HepG2 (cell line): ENCODE measurements around the gene ACSL6. TPM values are rescaled to one million over a fixed set of nuclear protein-coding genes. Genes with fewer than 3 reads are reported as not detected.

Experiments used
- ATAC-seq: fragments of 200-7000 bp; cut with Tn5 transposase; 3 replicates; pipeline ENCODE4 v1.9.1; 2020; ENCODE audit warnings: mild to moderate bottlenecking, moderate library complexity
- BruUV-seq: library from RNA; stranded (reverse); fragments of 400-500 nt; replicated peaks from 2 replicates; lab custom pipeline; 2021; lab: Mats Ljungman, UMichigan
- CTCF ChIA-PET: fragments of 300-600 bp; formaldehyde crosslinking; extraction: SDS; loops from one replicate; lab custom pipeline; 2021; ENCODE audit warnings: low total read pairs, inconsistent platforms, low intra/inter-chr PET ratio; lab: Yijun Ruan, JAX
- POLR2A ChIA-PET: fragments of 350-600 bp; sonication (Branson Sonifier 250); formaldehyde crosslinking; loops from one replicate; lab custom pipeline; 2020; ENCODE audit warnings: antibody characterized with exemption, inconsistent platforms; lab: Yijun Ruan, JAX
- DNase-seq: peaks from one replicate; pipeline ENCODE4 v3.0.0-alpha.2; 2015; ENCODE audit warnings: low spot score
- FAIRE-seq: peaks from 3 replicates; lab custom pipeline; 2011; peaks lifted over from hg19 to GRCh38; lab: Jason Lieb, UNC
- H2AFZ ChIP-seq: one replicate; pipeline ENCODE4 v1.6.1; 2011; ENCODE audit warnings: low read length, inconsistent platforms
- H3K27ac ChIP-seq: fragments of 300-600 bp; 3 replicates; pipeline ENCODE4 v1.8.0; 2011; ENCODE audit warnings: mixed run types, mild to moderate bottlenecking, mixed read lengths, low read length, inconsistent platforms; ENCODE audit not compliant: insufficient read depth; ENCODE audit errors: extremely low read length
- H3K27me3 ChIP-seq, 2 experiments: fragments of 200-600 bp in 1 of 2; 2 replicates in 1 of 2; 3 replicates in 1 of 2; pipeline versions ENCODE4 v1.6.0 to v1.8.0; 2011; ENCODE audit warnings: low read length in 2 of 2, mild to moderate bottlenecking in 2 of 2, moderate library complexity in 2 of 2, inconsistent platforms in 1 of 2; ENCODE audit not compliant: insufficient read depth in 2 of 2, control insufficient read depth in 1 of 2
- H3K36me3 ChIP-seq, 2 experiments: fragments of 200-600 bp in 1 of 2; replicated peaks in 1 of 2; 2 replicates in 1 of 2; 3 replicates in 1 of 2; pipeline versions ENCODE4 v1.5.1 to v1.8.0; 2011; ENCODE audit warnings: low read length in 2 of 2, inconsistent platforms in 1 of 2; ENCODE audit not compliant: insufficient read depth in 2 of 2, control insufficient read depth in 1 of 2
- H3K4me1 ChIP-seq: 2 replicates; pipeline ENCODE4 v1.5.1; 2012; ENCODE audit warnings: low read length, inconsistent platforms; ENCODE audit not compliant: insufficient read depth
- H3K4me2 ChIP-seq: 2 replicates; pipeline ENCODE4 v1.6.0; 2011; ENCODE audit warnings: low read depth, low read length, inconsistent platforms
- H3K4me3 ChIP-seq, 3 experiments: fragments of 200-600 bp in 1 of 3; sonication (generic), shearing (Covaris generic) in 1 of 3; replicated peaks in 1 of 3; 2 replicates each; pipeline ENCODE4 v1.5.1; 2011 to 2016; ENCODE audit warnings: low read length in 3 of 3, inconsistent platforms in 2 of 3, low read depth in 2 of 3, mild to moderate bottlenecking in 2 of 3, control low read depth in 1 of 3, mixed read lengths in 1 of 3; ENCODE audit not compliant: insufficient read depth in 1 of 3
- H3K79me2 ChIP-seq: one replicate; pipeline ENCODE4 v1.6.1; 2011; ENCODE audit warnings: low read length, inconsistent platforms; ENCODE audit not compliant: insufficient read depth
- H3K9ac ChIP-seq: 2 replicates; pipeline ENCODE4 v1.6.0; 2011; ENCODE audit warnings: mild to moderate bottlenecking, low read depth, low read length, inconsistent platforms; ENCODE audit not compliant: insufficient read depth
- H3K9me3 ChIP-seq: 2 replicates; pipeline ENCODE4 v1.5.1; 2012; ENCODE audit warnings: mild to moderate bottlenecking, low read length
- H4K20me1 ChIP-seq: 2 replicates; pipeline ENCODE4 v1.6.0; 2011; ENCODE audit warnings: inconsistent platforms, mild to moderate bottlenecking, low read length, moderate library complexity; ENCODE audit not compliant: insufficient read depth
- MYC ChIP-seq: sonication (generic); formaldehyde crosslinking; IDR thresholded peaks from 2 replicates; pipeline ENCODE4 v1.9.0; 2021; ENCODE audit warnings: missing genetic modification reagents, borderline replicate concordance
- ZFP36 ChIP-seq: fragments of 150-350 bp; IDR thresholded peaks from 2 replicates; pipeline ENCODE4 v1.6.1; 2018; ENCODE audit warnings: borderline replicate concordance, low read length, low read depth; ENCODE audit not compliant: partially characterized antibody
- ZNF317 ChIP-seq: sonication (generic); formaldehyde crosslinking; IDR thresholded peaks from 2 replicates; pipeline ENCODE4 v1.5.0; 2020; ENCODE audit warnings: mild to moderate bottlenecking, missing genetic modification reagents
- ZNF446 ChIP-seq: sonication (generic); formaldehyde crosslinking; IDR thresholded peaks from 2 replicates; pipeline ENCODE4 v1.5.0; 2020; ENCODE audit warnings: mild to moderate bottlenecking, missing genetic modification reagents
- ZNF776 ChIP-seq: sonication (generic); formaldehyde crosslinking; IDR thresholded peaks from 2 replicates; pipeline ENCODE4 v1.4.0; 2020; ENCODE audit warnings: mild to moderate bottlenecking, missing genetic modification reagents
- WGBS: methylation state at CpG from one replicate; pipeline ENCODE4 v1.1.6; 2017; ENCODE audit warnings: low lambda C conversion rate; 5-methylcytosine and 5-hydroxymethylcytosine counted together
- in situ Hi-C: cut with HindIII; loops from 2 replicates; pipeline ENCODE4 v1.10.0; 2017; ENCODE audit warnings: low pct_unique_long_range_greater_than_20kb; ENCODE audit not compliant: extremely low pct_ligation_motif_present
- intact Hi-C: fragments of 100-400 bp; cut with micrococcal nuclease; formaldehyde crosslinking; loops from one replicate; pipeline ENCODE4 v1.10.0; 2022; ENCODE audit not compliant: unreplicated experiment
- polyA plus RNA-seq, 8 experiments: library from polyadenylated mRNA; depleted of rRNA in 3 of 8; stranded (reverse) in 7 of 8; unstranded in 1 of 8; fragments of >200 nt; fragmentation: Illumina TruSeq in 4 of 8; extraction: Trizol in 4 of 8; gene quantifications; 2 replicates each; pipeline versions ENCODE4 v1.2.1 to v1.2.3, GENCODE V29; 2011 to 2016; ENCODE audit warnings: low read depth in 4 of 8, missing spikeins in 1 of 8, mixed read lengths in 1 of 8; ENCODE audit not compliant: insufficient read depth in 1 of 8
- total RNA-seq, 5 experiments: library from RNA; depleted of rRNA; stranded (reverse); fragments of >200 nt; fragmentation: Illumina TruSeq; extraction: Trizol; gene quantifications; 2 replicates each; pipeline ENCODE4 v1.2.3, GENCODE V29; 2016; ENCODE audit warnings: low read depth in 1 of 5
- TF ChIP-seq, protein P1 (sequence below): sonication (generic); formaldehyde crosslinking; IDR thresholded peaks from 2 replicates; pipeline ENCODE4 v1.4.0; 2020; ENCODE audit warnings: missing genetic modification reagents, borderline replicate concordance

The ACSL6 gene
- total and polyA plus RNA-seq, 2 of the 13 experiments (the other 11 are each of a cell fraction or from before 2014, with no cell fraction given), result 3.7 to 3.8 TPM

DNA sequence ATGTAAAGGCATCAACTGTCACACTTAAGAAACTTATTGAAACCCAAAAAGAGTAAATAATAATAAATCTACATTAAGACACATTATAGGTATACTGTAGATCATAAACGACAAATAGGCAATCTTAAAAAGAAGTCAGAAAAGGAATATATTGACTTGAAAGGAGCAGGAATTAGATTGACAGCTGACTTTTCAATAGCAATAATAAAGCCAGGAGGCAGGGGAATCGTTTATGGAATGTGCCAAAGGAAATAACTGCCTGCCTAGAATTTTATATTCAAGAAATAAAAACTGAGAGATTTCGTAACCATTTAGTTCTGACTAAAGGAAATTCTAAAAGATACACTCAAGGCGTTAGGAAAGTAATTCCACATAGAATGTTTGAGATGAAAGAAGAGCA, 21.7 kb upstream of the ACSL6 start:
- no peak overlapping the region for H3K27ac ChIP-seq
- no peaks in the 10 kb centered on the region for H4K20me1 ChIP-seq
- no peak for FAIRE-seq
- CTCF ChIA-PET, result no interaction called here
- H3K9me3 ChIP-seq, result no peaks in the 10 kb centered on the region
- no peak for ATAC-seq
- intact Hi-C loops, result no loop called here
- DNase-seq, result no peak
- H2AFZ ChIP-seq, result no peak overlapping the region
- no peaks in the 10 kb centered on the region for H3K36me3 ChIP-seq
- in situ Hi-C loops, result no loop called here
- H3K9ac ChIP-seq, result no peak overlapping the region
- no peak overlapping the region for H3K4me2 ChIP-seq
- POLR2A ChIA-PET, result no interaction called here
- H3K4me3 ChIP-seq, result no peak overlapping the region
- WGBS, result 2% methylated on average over 4 of the region's 4 CpGs
- TF ChIP-seq ZNF317 (CRISPR knock-in tag) (peak; percentile 59), ZNF776 (CRISPR knock-in tag) (no peak)
- H3K4me1 ChIP-seq, result no peaks in the 10 kb centered on the region
- H3K79me2 ChIP-seq, result no peaks in the 10 kb centered on the region
- H3K27me3 ChIP-seq, result no peaks in the 10 kb centered on the region; a peak in 1 of 5 replicates
- BruUV-seq, result no TSS peak

DNA sequence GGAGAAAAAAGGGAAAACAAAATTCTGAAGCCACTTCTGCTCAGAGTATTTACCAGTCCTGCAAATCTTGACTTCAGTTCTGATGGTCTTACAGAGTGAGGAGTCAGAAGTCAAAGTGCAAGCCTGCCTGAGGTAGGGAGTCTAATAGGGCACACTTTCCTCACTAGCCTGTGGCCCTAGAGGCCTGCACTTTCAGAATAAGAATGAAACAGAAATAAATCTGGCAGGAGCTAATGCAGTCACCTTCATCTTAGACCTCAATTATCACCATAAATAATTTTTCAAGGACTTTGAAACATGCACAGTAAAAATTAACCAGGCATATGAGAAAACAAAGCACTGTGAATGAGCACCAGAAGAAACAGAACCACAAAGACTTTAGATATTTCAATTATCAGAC, 20.7 kb upstream of the ACSL6 start:
- TF ChIP-seq, protein P1, sequence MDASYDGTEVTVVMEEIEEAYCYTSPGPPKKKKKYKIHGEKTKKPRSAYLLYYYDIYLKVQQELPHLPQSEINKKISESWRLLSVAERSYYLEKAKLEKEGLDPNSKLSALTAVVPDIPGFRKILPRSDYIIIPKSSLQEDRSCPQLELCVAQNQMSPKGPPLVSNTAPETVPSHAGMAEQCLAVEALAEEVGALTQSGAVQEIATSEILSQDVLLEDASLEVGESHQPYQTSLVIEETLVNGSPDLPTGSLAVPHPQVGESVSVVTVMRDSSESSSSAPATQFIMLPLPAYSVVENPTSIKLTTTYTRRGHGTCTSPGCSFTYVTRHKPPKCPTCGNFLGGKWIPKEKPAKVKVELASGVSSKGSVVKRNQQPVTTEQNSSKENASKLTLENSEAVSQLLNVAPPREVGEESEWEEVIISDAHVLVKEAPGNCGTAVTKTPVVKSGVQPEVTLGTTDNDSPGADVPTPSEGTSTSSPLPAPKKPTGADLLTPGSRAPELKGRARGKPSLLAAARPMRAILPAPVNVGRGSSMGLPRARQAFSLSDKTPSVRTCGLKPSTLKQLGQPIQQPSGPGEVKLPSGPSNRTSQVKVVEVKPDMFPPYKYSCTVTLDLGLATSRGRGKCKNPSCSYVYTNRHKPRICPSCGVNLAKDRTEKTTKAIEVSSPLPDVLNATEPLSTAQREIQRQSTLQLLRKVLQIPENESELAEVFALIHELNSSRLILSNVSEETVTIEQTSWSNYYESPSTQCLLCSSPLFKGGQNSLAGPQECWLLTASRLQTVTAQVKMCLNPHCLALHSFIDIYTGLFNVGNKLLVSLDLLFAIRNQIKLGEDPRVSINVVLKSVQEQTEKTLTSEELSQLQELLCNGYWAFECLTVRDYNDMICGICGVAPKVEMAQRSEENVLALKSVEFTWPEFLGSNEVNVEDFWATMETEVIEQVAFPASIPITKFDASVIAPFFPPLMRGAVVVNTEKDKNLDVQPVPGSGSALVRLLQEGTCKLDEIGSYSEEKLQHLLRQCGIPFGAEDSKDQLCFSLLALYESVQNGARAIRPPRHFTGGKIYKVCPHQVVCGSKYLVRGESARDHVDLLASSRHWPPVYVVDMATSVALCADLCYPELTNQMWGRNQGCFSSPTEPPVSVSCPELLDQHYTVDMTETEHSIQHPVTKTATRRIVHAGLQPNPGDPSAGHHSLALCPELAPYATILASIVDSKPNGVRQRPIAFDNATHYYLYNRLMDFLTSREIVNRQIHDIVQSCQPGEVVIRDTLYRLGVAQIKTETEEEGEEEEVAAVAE (CRISPR knock-in tag), result no peak
- TF ChIP-seq ZFP36 (no peak), ZNF446 (CRISPR knock-in tag) (no peak), MYC (no peak)
- POLR2A ChIA-PET, result no interaction called here
- in situ Hi-C loops, result no loop called here

More for the DNA sequence above, 20.7 kb upstream of the ACSL6 start:
- CTCF ChIA-PET, result no interaction called here
- no peaks in the 10 kb centered on the region for H4K20me1 ChIP-seq
- DNase-seq (no peak), FAIRE-seq (no peak), ATAC-seq (no peak)
- H3K79me2 ChIP-seq, result no peaks in the 10 kb centered on the region
- no peak overlapping the region for H3K4me3 ChIP-seq
- no peak overlapping the region for H2AFZ ChIP-seq
- no peak overlapping the region for H3K9ac ChIP-seq
- H3K9me3 ChIP-seq, result no peaks in the 10 kb centered on the region
- intact Hi-C loops, result no loop called here
- H3K4me2 ChIP-seq, result no peak overlapping the region
- BruUV-seq, result no TSS peak
- H3K4me1 ChIP-seq, result no peaks in the 10 kb centered on the region
- H3K27ac ChIP-seq, result no peak overlapping the region
- H3K36me3 ChIP-seq, result no peaks in the 10 kb centered on the region
- H3K27me3 ChIP-seq, result no peaks in the 10 kb centered on the region; a peak in 1 of 5 replicates
